Activated B cell treated with CpG ODN at 0.5 μM for 24 hours (primary cell): ENCODE measurements around the gene RGS10. TPM values are rescaled to one million over a fixed set of nuclear protein-coding genes. Genes with fewer than 3 reads are reported as not detected.
A peak's percentile ranks its signal among the peaks of the same experiment; 100 is the strongest.

Source experiments
- ATAC-seq: fragments of 200-7000 bp; cut with Tn5 transposase; one replicate; pipeline ENCODE4 v1.10.0; 2021; ENCODE audit warnings: low read depth, mild to moderate bottlenecking, moderate library complexity
- CTCF ChIA-PET: fragments of 350-600 bp; sonication (Branson Sonifier 250); formaldehyde crosslinking; loops from one replicate; lab custom pipeline; 2021; ENCODE audit warnings: antibody characterized with exemption; lab: Charles Lee
- POLR2A ChIA-PET: fragments of 350-600 bp; sonication (Branson Sonifier 250); formaldehyde crosslinking; loops from one replicate; lab custom pipeline; 2021; ENCODE audit warnings: antibody characterized with exemption; lab: Charles Lee
- DNase-seq: peaks from one replicate; pipeline ENCODE4 v3.0.0; 2022
- H3K27ac Mint-ChIP-seq: one replicate; pipeline ENCODE4 v1.8.0; 2020; ENCODE audit warnings: mixed read lengths
- H3K27me3 Mint-ChIP-seq: one replicate; pipeline ENCODE4 v1.8.0; 2021; ENCODE audit warnings: mixed read lengths
- H3K36me3 Mint-ChIP-seq: one replicate; pipeline ENCODE4 v1.8.0; 2021; ENCODE audit warnings: low read depth, mixed read lengths
- H3K4me1 Mint-ChIP-seq: one replicate; pipeline ENCODE4 v1.8.0; 2021; ENCODE audit warnings: mixed read lengths
- H3K4me3 Mint-ChIP-seq: one replicate; pipeline ENCODE4 v1.8.0; 2020; ENCODE audit warnings: mild to moderate bottlenecking, mixed read lengths
- H3K9me3 Mint-ChIP-seq: one replicate; pipeline ENCODE4 v1.8.0; 2020; ENCODE audit warnings: mixed read lengths
- CTCF ChIP-seq: fragments of 200-600 bp; IDR thresholded peaks from one replicate; pipeline ENCODE4 v1.8.0; 2022; ENCODE audit warnings: antibody characterized with exemption, mild to moderate bottlenecking
- intact Hi-C: fragments of 100-400 bp; cut with micrococcal nuclease; formaldehyde crosslinking; loops from one replicate; pipeline ENCODE4 v1.15.1; 2024
- total RNA-seq: library from RNA; stranded (reverse); gene quantifications from 2 replicates; pipeline ENCODE4 v1.2.3, GENCODE V29; 2022

Gene RGS10
- total RNA-seq, 1 donor from 2014 or later: 53.5 TPM

GRCh38 chr10:119502618-119503155 is 39.8 kb downstream of the RGS10 start:
- no peak overlapping the region for H3K27ac Mint-ChIP-seq
- no peak for ATAC-seq
- intact Hi-C loops: loop anchor here (2.0 to 5.0 kb wide), 2 partner anchors 14 to 40 kb away; partner anchors contain the start of gene RGS10
- no peak for TF ChIP-seq CTCF
- H3K4me1 Mint-ChIP-seq: peaks cover 13% of the 10 kb centered on the region
- H3K4me3 Mint-ChIP-seq: no peak overlapping the region
- ChIA-PET POLR2A (no interaction called here), CTCF (no interaction called here)
- DNase-seq: no peak
- H3K36me3 Mint-ChIP-seq: peaks cover 23% of the 10 kb centered on the region
- no peaks in the 10 kb centered on the region for H3K9me3 Mint-ChIP-seq
- H3K27me3 Mint-ChIP-seq: no peaks in the 10 kb centered on the region

- peaks cover 13% of the 10 kb centered on the region for H3K4me1 Mint-ChIP-seq
- ChIA-PET POLR2A (no interaction called here), CTCF (no interaction called here)
- no peaks in the 10 kb centered on the region for H3K27me3 Mint-ChIP-seq
- intact Hi-C loops: loop anchor here (2.0 to 5.0 kb wide), 2 partner anchors 15 to 40 kb away; partner anchors contain the start of gene RGS10
- H3K27ac Mint-ChIP-seq: peak overlapping the region; percentile 53
- H3K9me3 Mint-ChIP-seq: no peaks in the 10 kb centered on the region
- peak overlapping the region; percentile 28 for H3K4me3 Mint-ChIP-seq
- ATAC-seq: peak; percentile 80
- no peak for DNase-seq
- no peak for TF ChIP-seq CTCF
- peaks cover 22% of the 10 kb centered on the region for H3K36me3 Mint-ChIP-seq
These were observed 40.3 kb downstream of the RGS10 start for GRCh38 chr10:119502209-119502608.

- peak; percentile 9 for ATAC-seq
- CTCF ChIA-PET: no interaction called here
- POLR2A ChIA-PET: no interaction called here
- intact Hi-C loops: loop anchor here (2.0 to 5.0 kb wide), 2 partner anchors 15 to 41 kb away; partner anchors contain the start of gene RGS10
- H3K4me3 Mint-ChIP-seq: no peak overlapping the region
- peaks cover 19% of the 10 kb centered on the region for H3K36me3 Mint-ChIP-seq
- no peak for TF ChIP-seq CTCF
- no peaks in the 10 kb centered on the region for H3K9me3 Mint-ChIP-seq
- peaks cover 13% of the 10 kb centered on the region for H3K4me1 Mint-ChIP-seq
- H3K27ac Mint-ChIP-seq: no peak overlapping the region
- no peak for DNase-seq
- H3K27me3 Mint-ChIP-seq: no peaks in the 10 kb centered on the region
These were observed 40.8 kb downstream of the RGS10 start for GRCh38 chr10:119501690-119502089.

- ATAC-seq: no peak
- H3K36me3 Mint-ChIP-seq: peaks cover 17% of the 10 kb centered on the region
- intact Hi-C loops: loop anchor here (5.0 kb wide), 1 partner anchor 41 kb away; the partner anchor contains the start of gene RGS10
- POLR2A ChIA-PET: interaction anchor here (0.6 kb wide), 1 partner anchor 14 kb away, joined by 4 read pairs; no protein-coding TSS in a partner anchor
- no peak overlapping the region for H3K4me3 Mint-ChIP-seq
- no peak for DNase-seq
- CTCF ChIA-PET: interaction anchor here (1.0 kb wide), 1 partner anchor 42 kb away, joined by 5 read pairs; no protein-coding TSS in a partner anchor
- no peaks in the 10 kb centered on the region for H3K27me3 Mint-ChIP-seq
- no peak for TF ChIP-seq CTCF
- no peaks in the 10 kb centered on the region for H3K9me3 Mint-ChIP-seq
- H3K4me1 Mint-ChIP-seq: peaks cover 19% of the 10 kb centered on the region
- no peak overlapping the region for H3K27ac Mint-ChIP-seq
These were observed 41.7 kb downstream of the RGS10 start for GRCh38 chr10:119500821-119501220.

- POLR2A ChIA-PET: interaction anchor here (0.6 to 0.9 kb wide), 2 partner anchors 14 to 194 kb away, joined by 4 read pairs; no protein-coding TSS in a partner anchor
- intact Hi-C loops: loop anchor here (5.0 kb wide), 1 partner anchor 42 kb away; the partner anchor contains the start of gene RGS10
- no peak for ATAC-seq
- CTCF ChIA-PET: interaction anchor here (0.9 to 1.0 kb wide), 2 partner anchors 11 to 43 kb away, joined by 3 to 5 read pairs; no protein-coding TSS in a partner anchor
- no peaks in the 10 kb centered on the region for H3K27me3 Mint-ChIP-seq
- no peak for TF ChIP-seq CTCF
- DNase-seq: no peak
- peaks cover 13% of the 10 kb centered on the region for H3K36me3 Mint-ChIP-seq
- H3K9me3 Mint-ChIP-seq: no peaks in the 10 kb centered on the region
- no peak overlapping the region for H3K4me3 Mint-ChIP-seq
- H3K4me1 Mint-ChIP-seq: peaks cover 19% of the 10 kb centered on the region
- no peak overlapping the region for H3K27ac Mint-ChIP-seq
These were observed 42.3 kb downstream of the RGS10 start for GRCh38 chr10:119500123-119500795.
